ENCODE results near the gene CYP1A2.
A peak's percentile ranks its signal among the peaks of the same experiment; 100 is the strongest.
"Not testable (repeated sequence)": the region's sequence is repeated elsewhere in the genome, so short reads cannot be mapped to it uniquely, and the experiment has no call there.

The CYP1A2 gene, protein sequence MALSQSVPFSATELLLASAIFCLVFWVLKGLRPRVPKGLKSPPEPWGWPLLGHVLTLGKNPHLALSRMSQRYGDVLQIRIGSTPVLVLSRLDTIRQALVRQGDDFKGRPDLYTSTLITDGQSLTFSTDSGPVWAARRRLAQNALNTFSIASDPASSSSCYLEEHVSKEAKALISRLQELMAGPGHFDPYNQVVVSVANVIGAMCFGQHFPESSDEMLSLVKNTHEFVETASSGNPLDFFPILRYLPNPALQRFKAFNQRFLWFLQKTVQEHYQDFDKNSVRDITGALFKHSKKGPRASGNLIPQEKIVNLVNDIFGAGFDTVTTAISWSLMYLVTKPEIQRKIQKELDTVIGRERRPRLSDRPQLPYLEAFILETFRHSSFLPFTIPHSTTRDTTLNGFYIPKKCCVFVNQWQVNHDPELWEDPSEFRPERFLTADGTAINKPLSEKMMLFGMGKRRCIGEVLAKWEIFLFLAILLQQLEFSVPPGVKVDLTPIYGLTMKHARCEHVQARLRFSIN

DNA sequence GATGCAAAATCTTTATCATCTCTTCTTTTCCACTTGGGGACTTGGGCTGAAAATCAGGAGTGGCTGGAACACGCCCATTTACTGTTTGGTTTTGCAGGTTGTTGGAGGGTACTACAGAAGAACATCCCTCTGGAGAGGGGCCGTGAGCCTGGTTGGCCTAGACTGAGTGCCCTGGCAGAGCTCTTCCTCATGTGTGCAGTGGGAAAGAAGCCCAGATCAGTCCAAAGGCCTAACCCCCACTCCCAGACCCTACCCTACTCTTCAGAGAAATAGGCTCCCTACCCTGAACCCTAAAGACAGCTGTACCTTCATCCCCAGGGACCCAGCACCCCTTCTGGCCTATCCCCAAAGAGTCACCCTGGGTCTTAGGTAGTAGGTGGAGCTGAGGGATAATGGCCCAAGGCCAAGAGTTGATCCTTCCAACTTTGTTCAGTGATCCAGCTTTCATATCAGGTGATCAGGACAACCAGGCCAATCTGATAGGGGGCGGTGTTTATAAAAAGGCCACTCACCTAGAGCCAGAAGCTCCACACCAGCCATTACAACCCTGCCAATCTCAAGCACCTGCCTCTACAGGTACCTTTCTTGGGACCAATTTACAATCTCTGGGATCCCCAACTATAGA, at the start of gene CYP1A2:
Gene CYP1A2 (plus strand): TSS at position 524 of the 625 bp plus-strand sequence. CDS start 894 bp downstream, outside the sequence.
- DNase-seq = no peak

DNA sequence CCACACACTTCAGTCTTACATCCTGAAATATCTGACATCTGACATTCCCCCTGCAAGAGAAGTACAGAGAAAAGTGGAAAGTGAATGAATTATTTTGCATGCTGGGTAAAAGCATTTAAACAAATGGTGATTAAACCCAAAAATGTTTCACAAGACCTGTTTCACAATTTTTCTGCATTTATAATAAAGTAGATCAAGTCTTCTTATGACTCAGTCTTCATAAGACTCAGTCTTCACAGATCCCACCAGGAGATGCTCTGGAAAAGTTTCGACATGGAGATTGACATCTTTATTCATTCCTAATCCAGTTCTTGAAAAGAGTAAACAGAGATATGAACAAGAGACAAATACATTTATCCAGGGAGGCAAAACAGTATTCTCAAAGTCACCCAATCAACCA, 39.6 kb upstream of the CYP1A2 start:
- no peak for DNase-seq

DNA sequence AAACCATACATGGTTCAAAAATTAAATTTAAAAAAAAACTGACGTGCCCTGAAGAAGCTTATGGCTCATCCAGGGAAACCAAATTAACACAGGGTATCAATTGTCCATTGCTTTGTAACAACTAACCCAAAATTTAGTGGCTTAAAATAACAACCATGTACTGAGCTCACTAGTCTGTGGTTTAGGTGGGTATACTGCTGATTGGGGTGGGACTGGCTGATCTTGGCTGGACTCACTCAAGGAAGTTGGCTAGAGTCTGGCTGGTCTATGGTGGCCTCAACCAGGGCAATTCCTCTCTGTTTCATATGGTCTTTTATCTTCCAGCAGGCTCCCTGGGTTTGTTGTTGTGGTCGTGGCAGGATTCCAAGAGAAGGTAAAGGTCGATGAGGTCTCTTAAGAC, 38.8 kb upstream of the CYP1A2 start:
- no peak for DNase-seq

DNA sequence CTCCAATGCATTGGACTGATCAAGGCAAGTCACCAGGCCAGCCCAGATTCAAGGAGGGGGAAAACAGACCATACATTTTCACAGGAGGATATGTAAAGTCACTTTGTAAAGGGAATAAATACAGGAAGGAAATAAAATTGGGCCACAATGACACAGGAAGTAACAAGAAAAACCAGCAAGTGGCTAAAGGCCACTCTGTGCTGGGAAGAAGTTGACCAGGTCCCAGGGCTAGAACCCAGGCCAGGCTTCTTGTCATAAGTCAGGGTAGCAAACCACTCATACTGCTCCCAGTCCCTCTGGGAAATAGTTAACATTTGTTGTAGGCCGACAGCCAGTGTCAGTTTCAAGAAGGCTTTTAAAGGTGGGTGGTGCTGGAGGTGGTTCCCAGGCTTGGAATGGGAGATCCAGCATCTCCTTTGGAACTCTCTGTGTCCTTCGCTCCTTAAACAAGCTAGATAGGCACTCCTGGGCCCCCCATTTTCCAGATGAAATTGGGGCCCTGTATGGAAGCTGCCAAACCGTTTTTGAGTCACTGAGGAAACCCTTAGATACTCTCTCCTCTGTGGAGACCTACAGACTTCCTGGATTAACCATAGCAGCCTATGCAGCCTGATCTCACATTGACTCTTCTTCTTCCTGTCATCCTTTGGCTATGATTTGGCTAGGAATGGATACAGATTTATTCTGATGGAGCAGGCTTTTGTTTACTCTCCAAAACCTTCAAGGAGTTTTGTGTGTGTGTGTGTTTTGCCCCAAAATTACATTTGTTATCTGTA, 38.1 kb upstream of the CYP1A2 start:
- DNase-seq = no peak

DNA sequence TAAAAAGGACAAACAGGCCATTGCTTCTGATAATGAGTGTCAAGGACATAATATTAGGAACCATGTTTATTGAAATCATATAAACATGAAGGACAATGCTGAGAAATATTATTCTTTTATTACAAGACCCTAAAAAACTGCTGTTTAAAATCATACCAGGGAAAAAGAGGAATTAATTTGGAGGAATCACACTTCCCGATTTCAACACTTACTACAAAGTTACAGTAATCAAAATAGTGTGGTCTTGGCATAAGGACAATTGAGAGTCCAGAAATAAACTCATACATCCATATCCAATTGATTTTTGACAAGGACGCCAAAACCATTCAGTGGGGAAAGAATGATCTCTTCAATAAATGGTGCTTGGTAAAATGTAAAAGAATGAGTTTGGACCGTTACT, 36.3 kb upstream of the CYP1A2 start:
- no peak for DNase-seq

DNA sequence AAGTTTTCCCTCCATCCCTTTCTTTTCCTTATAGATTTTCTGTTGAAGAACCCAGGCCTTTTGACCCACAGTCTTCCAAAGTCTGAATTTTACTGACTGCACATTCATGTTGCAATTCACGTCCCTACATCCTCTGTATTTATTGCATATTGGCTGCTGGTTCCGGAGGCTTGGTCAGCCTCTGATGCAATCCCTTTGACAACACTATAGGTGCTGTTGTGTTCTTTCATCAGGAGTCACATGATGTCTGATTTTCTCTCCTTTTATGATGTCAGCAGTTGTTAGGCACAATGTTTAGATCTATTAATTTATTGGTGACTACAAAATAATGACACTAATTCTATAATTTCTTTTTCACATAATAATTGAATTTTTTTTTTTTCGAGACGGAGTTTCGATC, 32.0 kb upstream of the CYP1A2 start:
- no peak for DNase-seq

DNA sequence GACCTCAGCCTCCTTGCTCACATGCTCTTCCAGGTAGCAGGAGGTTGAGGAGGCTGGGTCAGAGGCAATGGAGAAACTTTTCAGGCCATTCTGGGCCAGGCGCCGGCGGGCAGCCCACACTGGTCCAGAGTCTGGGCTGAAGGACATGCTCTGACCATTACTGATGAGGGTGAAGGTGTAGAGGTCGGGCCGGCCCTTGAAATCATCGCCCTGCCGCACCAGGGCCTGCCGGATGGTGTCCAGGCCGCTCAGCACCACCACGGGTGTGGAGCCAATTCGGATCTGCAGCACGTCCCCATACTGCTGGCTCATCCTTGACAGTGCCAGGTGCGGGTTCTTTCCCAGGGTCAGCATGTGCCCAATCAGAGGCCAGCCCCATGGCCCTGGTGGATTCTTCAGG, 26.1 kb upstream of the CYP1A2 start:
- no peak for DNase-seq

DNA sequence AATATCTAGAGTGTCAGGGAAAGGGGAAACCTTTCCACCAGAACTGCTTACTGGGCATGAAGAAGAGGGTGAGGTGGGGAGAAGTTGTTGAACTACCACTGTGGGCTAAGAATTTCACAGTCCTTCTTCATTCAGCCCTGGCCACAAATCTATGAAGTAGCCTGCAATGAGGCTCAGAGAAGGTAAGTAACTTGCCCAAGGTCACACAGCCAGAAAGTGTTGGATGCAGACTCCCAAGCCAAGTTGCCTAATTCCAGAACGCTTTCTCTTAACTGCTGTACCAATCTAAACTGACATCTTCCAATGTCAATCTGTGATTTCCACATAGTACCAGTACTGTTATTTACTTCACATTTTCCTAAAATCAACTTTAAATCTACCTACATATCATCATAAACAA, 25.5 kb upstream of the CYP1A2 start:
- no peak for DNase-seq

DNA sequence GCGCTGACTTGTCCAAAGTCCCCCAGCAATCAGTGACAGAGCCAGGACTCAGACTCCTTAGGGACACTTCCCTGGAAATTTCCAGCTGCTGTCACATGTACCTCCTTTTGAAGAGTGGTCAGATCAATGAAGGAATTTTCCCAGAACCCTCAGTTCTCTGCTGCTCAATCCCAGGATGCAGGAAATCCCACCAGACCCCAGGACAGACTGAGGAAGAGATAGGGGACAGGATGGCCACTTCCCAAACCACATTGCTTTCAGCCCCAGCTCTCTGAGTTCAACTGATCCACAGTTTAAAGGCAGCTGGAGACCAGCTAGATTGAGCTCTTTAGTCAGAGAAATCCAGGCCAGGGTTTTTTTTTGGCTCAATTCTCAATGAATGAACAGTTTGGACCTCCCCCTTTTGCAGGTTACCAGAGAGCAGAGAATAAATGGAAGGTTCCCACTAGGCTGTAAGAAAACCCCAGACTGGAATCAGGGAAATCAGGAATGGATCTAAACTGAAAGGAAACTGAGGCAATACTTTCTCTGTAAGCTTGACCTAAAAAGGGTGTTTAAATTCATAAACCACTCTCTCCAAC, 24.8 kb upstream of the CYP1A2 start:
- peak; percentile 41 for DNase-seq

DNA sequence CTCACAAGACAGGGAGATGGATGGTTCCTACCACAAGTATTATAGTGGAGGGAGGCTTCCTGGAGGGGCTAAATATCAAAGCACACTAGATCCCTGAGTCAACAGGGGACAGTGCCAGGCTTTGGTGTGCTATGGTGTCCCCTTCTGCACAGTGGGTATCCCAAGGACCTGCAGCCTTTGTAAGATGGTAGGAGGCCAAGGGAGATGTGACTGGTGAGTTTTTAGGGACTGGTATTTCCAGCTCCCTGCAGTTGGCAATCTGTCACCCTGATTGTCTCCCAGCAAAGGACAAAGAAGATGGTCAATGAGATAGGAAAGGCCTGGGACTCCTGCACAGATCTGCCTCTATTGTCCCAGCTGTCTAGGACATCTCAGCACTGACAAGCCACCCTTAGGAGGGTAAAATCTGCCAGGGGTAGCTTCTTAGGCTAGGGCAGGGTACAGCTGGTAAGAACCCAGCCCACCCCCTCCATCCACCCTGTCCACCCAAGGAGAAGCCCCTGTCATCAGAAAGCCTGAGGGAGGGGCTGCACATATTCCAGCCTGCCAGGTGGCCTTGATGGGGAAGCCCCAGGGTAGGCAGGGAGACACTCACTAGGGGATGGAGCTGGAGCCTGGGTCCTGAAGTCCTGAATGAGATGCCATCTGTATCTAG, 23.9 kb upstream of the CYP1A2 start:
- DNase-seq = no peak

DNA sequence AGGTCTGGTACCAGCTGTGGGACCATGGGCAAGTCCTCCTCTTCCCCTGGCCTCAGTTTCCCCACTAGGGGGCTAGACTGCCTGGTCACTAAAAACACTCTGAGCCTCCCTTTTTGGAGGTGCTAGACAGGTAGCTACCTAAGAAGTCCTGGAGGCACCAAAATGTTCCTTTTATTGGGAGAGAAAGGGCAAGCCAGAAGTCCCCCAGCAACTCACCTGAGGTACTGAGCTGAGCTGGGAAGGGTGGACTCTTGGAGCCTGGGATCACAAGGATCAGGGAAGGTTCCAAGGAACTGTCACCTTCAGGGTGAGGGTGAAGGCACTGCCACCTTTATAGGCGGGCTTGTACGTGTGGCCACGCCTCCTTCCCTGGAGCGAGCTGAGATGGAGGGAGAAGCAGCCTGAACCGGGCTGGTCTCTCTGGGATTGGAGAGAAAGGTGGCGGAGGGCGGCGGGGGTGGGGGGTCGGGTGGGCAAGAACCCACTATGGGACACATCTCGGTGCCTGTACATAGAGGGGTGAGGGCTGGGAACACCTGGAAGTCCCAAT, 23.3 kb upstream of the CYP1A2 start, which contains the start of gene CYP1A1:
Gene CYP1A1 (minus strand): TSS at position 304 of the 550 bp plus-strand sequence. CDS start 2,431 bp downstream, outside the sequence.
- no peak for DNase-seq

DNA sequence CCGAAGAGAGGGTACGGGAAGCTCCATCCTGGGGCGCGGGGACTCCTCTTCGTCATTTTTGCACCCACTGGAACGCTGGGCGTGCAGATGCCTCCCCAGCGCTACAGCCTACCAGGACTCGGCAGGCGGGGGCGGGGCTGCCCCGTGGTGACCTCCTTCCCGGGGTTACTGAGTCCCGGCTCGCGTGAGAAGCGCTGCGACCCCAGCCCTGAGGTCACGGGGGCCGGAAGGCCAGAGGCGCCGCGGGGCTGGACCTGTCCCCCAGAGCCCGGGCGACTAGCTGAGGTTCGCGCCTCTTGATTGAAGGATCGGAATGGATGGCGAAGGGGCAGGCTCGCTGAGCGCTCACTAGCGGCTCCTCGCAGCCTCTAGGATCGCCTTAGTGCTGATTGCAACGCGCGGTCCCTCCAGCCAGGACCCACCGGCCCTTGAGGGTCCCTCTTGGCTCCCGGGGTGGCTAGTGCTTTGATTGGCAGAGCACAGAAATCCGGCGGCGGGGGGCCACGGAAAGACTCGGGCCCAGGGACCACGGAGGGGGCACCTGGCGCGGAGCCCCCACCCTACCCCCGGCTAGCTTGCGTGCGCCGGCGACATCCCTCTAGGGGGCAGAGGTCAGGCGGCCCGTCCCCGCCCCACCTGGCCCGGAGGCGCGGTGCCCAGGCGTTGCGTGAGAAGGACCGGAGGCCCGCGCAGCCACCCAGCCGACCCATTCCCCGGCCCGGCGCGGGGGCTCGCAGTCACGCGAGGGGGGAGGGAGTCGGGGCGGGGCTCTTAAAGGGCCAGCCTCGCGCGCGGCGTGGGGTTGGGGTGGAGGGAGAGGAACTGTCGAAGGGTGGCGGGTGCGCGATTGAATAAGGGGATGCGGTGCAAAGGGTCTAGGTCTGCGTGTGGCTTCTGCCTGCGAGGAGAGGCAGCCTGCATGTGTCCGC, 22.5 kb upstream of the CYP1A2 start:
- peak; percentile 6 for DNase-seq

DNA sequence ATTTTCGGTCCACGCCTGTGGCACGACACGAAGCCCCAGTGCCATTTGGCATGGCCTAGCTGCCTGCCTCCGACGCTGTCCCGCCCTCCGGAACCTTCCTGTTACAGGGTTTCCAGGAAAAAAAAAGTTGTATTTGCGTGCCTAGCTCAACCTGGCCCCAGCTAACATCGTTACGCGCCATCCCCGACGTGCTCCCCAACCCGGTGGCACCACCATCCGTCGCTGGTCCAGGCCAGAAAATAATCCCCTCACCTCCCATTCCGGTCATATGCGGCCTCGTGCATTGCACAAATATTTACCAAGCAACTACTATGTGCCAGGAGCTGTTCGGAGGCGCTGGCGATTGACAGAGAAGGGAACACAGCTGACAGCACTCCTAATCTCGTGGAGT, 21.9 kb upstream of the CYP1A2 start:
- DNase-seq = no peak

DNA sequence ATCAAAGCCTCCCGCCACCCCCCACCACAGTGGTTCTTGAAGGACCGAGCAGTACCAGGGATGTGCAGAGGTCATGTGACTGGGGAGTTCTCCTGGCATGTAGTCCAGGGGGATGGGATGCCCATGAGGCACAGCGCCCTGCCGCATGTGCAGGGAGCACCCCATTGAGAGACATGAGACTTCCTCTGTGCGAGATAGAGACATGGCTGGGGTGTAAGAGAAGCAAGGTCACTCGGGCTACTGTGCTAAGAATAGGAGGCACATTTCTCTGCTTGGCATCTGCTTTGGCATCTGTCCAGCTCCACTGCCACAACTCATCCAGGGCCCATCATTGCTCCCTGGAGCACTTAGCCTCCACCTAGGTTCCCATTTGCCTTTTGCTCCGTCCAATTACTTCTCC, 20.9 kb upstream of the CYP1A2 start:
- no peak for DNase-seq

DNA sequence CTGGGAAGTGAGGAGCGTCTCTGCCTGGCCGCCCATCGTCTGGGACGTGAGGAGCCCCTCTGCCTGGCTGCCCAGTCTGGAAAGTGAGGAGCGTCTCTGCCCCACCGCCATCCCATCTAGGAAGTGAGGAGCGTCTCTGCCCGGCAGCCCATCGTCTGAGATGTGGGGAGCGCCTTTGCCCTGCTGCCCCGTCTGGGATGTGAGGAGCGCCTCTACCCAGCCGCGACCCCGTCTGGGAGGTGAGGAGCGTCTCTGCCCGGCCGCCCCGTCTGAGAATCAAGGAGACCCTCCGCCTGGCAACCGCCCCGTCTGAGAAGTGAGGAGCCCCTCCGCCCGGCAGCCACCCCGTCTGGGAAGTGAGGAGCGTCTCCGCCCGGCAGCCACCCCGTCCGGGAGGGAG, 19.9 kb upstream of the CYP1A2 start:
- not testable (repeated sequence) for DNase-seq

DNA sequence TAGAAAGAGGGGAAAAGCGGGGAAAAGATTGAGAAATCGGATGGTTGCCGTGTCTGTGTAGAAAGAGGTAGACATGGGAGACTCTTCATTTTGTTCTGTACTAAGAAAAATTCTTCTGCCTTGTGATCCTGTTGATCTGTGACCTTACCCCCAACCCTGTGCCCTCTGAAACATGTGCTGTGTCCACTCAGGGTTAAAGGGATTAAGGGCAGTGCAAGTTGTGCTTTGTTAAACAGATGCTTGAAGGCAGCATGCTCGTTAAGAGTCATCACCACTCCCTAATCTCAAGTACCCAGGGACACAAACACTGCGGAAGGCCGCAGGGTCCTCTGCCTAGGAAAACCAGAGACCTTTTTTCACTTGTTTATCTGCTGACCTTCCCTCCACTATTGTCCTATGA, 19.3 kb upstream of the CYP1A2 start:
- DNase-seq = not testable (repeated sequence)

DNA sequence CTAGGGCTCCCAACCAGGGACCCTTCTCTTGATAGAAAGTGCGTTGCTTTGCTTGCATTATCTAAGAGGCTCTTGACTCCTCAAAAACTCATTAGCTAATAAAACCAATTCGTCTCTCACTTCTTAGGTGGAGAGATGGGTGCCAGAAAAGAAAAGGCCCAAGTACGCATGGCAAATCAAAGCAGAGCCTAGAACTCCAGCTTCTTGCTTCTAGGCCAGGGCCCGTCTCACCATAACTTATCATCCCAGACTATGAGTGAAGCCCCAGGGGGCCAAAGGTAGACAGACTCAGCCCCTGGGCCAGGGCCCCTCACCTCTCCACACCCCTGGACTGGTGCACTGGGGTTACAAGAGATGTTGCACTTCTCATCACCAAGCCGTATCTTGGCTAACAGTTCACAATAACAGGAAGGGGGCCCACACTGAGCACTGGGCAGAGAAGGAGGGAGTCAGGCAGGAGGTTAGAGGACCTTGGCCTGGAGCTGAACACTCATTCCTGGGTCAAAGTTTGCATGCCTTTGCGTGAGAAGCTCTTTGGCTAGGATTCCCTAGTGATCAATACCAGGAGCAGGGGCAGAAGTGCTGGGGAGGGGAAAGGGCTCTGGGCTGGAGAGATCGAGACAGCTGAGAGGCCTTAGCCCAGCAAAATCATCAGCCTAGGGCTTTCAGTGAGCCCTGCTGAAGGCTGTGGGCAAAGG, 17.9 kb upstream of the CYP1A2 start:
- no peak for DNase-seq

DNA sequence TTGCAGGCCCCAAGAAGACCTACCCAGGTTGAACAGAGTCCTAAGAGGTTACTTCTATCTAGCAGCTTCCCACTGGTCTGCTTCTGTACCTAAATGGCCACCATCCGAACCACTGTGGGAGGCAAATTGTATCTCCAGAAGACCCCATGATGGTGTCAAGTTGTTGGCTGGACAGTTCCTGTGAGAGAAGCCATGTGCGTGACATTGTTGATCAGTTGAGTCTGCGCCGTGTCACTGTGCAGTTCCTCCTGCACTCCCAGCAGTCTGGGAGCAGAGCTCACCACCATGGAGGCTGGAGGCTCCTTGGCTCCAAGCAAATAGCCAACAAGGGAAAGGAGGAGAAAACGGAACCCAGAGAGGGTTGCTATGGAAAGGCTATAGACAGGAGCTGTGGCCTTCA, 15.8 kb upstream of the CYP1A2 start:
- no peak for DNase-seq

DNA sequence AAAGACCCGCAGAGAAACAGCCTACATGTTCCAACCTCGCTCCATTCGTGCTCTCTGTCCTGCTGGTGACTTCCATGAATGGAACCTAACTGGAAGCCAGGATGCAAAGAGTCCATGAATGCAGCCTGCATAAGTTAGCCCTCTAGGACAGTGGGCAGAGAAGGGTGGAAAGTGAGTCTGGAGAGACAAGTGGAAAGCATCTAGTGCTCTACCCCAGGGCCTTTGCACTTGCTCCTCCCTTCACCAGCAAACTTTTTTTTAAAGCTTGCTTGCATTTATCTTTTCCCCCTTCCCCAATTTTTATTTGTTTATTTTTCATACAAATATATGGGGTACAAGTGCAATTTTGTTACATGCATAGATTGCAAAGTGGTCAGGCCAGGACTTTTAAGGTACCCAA, 15.4 kb upstream of the CYP1A2 start:
- no peak for DNase-seq

DNA sequence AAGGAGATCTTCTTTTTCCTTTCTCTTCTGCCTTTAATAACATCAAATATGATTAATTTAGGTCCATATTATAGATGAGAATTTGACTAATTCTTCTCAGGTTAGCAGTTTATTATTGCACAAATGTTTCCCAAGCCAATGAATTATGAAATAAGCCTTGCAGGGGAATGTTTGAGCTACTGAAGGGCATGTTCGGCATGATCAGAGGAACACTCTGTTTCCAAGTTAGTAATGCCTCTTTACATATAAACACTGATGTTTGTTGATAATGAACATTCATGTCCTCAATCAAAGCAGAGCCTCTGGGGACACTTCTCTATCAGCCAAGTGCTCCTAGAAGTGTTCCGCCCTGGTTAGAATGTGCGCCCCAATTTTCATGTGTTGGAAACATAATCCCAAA, 13.3 kb upstream of the CYP1A2 start:
- DNase-seq = no peak
